GM12865 (cell line): ENCODE measurements around the gene EIF3L.

ENCODE experiments used
- DNase-seq: peaks from one replicate; pipeline ENCODE4 v3.0.0; 2010; ENCODE audit warnings: low read depth
- H3K4me3 ChIP-seq: 2 replicates; pipeline ENCODE4 v1.5.1; 2011; ENCODE audit warnings: mild to moderate bottlenecking, low read depth, low read length, control low read depth
- TF ChIP-seq, protein P1 (sequence below): IDR thresholded peaks from 2 replicates; pipeline ENCODE4 v1.5.1; 2011; ENCODE audit warnings: low read length, control low read depth, low read depth, inconsistent platforms; ENCODE audit not compliant: insufficient read depth; ENCODE audit errors: missing control alignments

The EIF3L gene

DNA sequence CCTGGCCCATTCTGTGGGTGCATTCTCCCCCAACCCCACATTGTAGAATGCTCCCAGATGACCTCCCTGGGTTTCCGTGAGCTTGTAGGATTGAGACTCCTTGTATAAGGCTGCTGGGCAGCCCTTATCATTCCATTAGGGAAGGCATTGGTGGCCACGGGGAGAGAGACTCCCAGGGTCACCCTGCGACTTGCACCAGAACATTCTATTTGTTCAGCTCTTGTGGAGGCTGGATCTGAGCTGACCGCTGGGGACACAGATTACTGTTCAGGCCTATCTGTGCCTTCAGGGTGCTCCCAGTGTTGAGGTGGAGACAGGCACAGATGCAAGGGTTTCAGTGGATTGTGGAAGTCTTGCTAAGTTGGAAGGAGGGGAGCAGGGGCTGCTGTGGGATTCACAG is 74.7 kb downstream of the EIF3L start:
- DNase-seq = no peak
- no peak overlapping the region for H3K4me3 ChIP-seq
- TF ChIP-seq, protein P1, sequence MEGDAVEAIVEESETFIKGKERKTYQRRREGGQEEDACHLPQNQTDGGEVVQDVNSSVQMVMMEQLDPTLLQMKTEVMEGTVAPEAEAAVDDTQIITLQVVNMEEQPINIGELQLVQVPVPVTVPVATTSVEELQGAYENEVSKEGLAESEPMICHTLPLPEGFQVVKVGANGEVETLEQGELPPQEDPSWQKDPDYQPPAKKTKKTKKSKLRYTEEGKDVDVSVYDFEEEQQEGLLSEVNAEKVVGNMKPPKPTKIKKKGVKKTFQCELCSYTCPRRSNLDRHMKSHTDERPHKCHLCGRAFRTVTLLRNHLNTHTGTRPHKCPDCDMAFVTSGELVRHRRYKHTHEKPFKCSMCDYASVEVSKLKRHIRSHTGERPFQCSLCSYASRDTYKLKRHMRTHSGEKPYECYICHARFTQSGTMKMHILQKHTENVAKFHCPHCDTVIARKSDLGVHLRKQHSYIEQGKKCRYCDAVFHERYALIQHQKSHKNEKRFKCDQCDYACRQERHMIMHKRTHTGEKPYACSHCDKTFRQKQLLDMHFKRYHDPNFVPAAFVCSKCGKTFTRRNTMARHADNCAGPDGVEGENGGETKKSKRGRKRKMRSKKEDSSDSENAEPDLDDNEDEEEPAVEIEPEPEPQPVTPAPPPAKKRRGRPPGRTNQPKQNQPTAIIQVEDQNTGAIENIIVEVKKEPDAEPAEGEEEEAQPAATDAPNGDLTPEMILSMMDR = no peak

DNA sequence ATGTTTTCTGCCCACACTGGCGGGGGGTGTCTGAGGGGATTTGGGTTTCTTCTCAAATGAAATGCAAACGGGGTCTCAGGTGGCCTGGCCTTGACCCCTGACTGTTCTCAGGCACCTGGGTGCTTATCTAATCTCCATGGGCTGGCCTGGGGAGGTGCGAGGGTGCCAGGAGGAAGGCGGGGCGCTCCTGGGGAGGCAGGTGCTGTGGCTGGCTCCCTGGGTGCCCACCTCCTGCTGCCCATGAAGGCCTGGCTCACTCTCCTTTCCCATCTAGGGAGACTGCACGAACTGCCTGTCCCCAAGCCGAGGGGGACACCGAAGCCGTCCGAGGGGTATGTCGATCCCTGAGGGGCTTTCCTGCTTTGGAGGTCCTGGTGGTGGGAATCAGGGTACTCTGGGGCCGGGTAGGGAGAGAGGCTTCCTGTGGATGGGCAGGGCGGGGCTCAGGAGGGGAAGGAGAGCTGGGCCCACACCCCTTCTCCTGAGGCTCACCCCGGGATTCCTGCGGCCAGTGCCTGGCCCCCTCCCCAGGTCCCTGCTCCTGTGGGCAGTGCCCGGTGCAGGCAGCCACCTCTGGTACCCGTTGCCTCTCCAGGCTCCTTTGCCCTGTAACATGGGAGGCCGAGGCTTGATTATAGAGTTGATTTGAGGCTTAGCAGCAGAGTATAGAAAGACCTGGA is 75.3 kb downstream of the EIF3L start:
- no peak for DNase-seq
- TF ChIP-seq, protein P1 = no peak
- no peak overlapping the region for H3K4me3 ChIP-seq

DNA sequence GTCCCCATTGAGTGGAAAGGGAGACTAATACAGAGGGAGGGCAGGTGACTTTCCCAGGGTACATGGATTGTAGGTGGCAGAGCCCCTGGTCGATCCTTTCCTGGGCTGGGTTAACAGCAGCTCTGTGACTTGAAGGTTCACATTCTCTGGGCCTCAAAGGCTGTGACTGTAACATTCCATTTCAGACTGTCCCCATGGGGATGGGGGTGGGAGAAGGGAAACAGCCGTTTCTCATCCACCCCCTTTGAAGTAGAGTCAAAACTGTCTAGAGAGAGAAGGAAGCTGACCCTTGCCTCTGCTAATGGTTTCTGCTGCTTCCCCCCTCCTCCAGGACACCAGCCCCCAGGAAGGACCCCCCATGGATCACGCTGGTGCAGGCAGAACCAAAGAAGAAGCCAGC is 76.1 kb downstream of the EIF3L start:
- TF ChIP-seq, protein P1 = no peak
- H3K4me3 ChIP-seq = no peak overlapping the region
- no peak for DNase-seq

- no peak for DNase-seq
- no peak overlapping the region for H3K4me3 ChIP-seq
- TF ChIP-seq, protein P1 = no peak
Observed at GRCh38 chr22:37925767-37926166, 76.5 kb downstream of the EIF3L start.

DNA sequence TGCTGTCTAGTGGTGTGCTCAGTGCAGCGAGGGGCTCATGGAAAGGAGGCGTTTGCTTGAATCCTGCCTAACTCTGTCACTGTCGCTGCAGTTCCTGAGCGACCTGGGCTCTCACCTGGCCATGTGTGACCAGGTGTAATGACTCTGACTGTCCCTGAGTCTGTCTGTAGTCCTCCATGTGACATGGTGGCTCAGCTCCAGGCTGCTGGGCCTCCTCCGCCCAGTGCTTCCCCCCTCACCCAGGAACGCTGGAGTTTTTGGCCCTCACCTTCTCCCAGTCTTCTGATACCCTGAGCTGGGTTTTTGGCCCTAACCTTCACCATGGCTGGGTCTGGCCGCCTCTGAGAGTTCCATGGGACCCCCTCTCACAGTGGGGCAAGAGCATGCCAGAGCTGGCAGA is 77.1 kb downstream of the EIF3L start:
- H3K4me3 ChIP-seq = no peak overlapping the region
- DNase-seq = no peak
- TF ChIP-seq, protein P1 = no peak

GRCh38 chr22:37926771-37927636 is 77.8 kb downstream of the EIF3L start:
- TF ChIP-seq, protein P1 = no peak
- no peak for DNase-seq
- H3K4me3 ChIP-seq = no peak overlapping the region
